Measurements from ENCODE around the gene SHISA4.

The SHISA4 gene

GRCh38 chr1:201892211-201892610, 3.5 kb downstream of the SHISA4 start:
- Histone ChIP-seq H3K27me3 (ENCODE audit: insufficient read depth, low read depth, severe bottlenecking) (no peaks in the 10 kb centered on the region), H3K36me3 (peaks cover 14% of the 10 kb centered on the region), H3K4me3 (ENCODE audit: low read depth, low read length) (no peak overlapping the region), H3K9me3 (ENCODE audit: severe bottlenecking) (no peaks in the 10 kb centered on the region), H3K27ac (no peak overlapping the region)
- DNase-seq: no peak
- no peak for TF ChIP-seq CTCF (IDR thresholded peaks at IDR 0.05; ENCODE audit: low read depth, low read length)

- DNase-seq: peak; percentile 79
- H3K9me3 ChIP-seq (ENCODE audit: severe bottlenecking): no peaks in the 10 kb centered on the region
These were observed 4.7 kb downstream of the SHISA4 start for GRCh38 chr1:201893431-201893830.

GRCh38 chr1:201894343-201895119, 5.8 kb downstream of the SHISA4 start:
- Histone ChIP-seq H3K27ac (no peak overlapping the region; the same call in 1 of the 2 replicates), H3K36me3 (peaks cover 19% of the 10 kb centered on the region), H3K4me3 (ENCODE audit: low read depth, low read length) (no peak overlapping the region), H3K27me3 (ENCODE audit: insufficient read depth, low read depth, severe bottlenecking) (no peaks in the 10 kb centered on the region), H3K9me3 (ENCODE audit: severe bottlenecking) (no peaks in the 10 kb centered on the region)
- TF ChIP-seq CTCF (IDR thresholded peaks at IDR 0.05; ENCODE audit: low read depth, low read length): no peak
- DNase-seq: peak; percentile 36

More at GRCh38 chr1:201893431-201893830, 4.7 kb downstream of the SHISA4 start:
- peaks cover 19% of the 10 kb centered on the region for H3K36me3 ChIP-seq
- no peak for TF ChIP-seq CTCF (IDR thresholded peaks at IDR 0.05; ENCODE audit: low read depth, low read length)
- H3K27me3 ChIP-seq (ENCODE audit: insufficient read depth, low read depth, severe bottlenecking): no peaks in the 10 kb centered on the region
- peak overlapping the region; percentile 8 for H3K27ac ChIP-seq
- no peak overlapping the region for H3K4me3 ChIP-seq (ENCODE audit: low read depth, low read length)

GRCh38 chr1:201895120-201895665, 6.5 kb downstream of the SHISA4 start:
- peak; percentile 28; the same call in 1 of the 2 replicates for TF ChIP-seq CTCF (IDR thresholded peaks at IDR 0.05; ENCODE audit: low read depth, low read length)
- peak; percentile 31 for DNase-seq

GRCh38 chr1:201895913-201896807, 7.5 kb downstream of the SHISA4 start:
- peaks cover 11% of the 10 kb centered on the region for H3K36me3 ChIP-seq
- H3K4me3 ChIP-seq (ENCODE audit: low read depth, low read length): no peak overlapping the region
- peak; percentile 99 for DNase-seq
- H3K27me3 ChIP-seq (ENCODE audit: insufficient read depth, low read depth, severe bottlenecking): no peaks in the 10 kb centered on the region
- H3K27ac ChIP-seq: peak overlapping the region; percentile 26
- TF ChIP-seq CTCF (IDR thresholded peaks at IDR 0.05; ENCODE audit: low read depth, low read length): peak; percentile 100
- H3K9me3 ChIP-seq (ENCODE audit: severe bottlenecking): no peaks in the 10 kb centered on the region

More at GRCh38 chr1:201895120-201895665, 6.5 kb downstream of the SHISA4 start:
- peaks cover 19% of the 10 kb centered on the region for H3K36me3 ChIP-seq
- no peaks in the 10 kb centered on the region for H3K9me3 ChIP-seq (ENCODE audit: severe bottlenecking)
- H3K4me3 ChIP-seq (ENCODE audit: low read depth, low read length): no peak overlapping the region
- H3K27ac ChIP-seq: no peak overlapping the region
- no peaks in the 10 kb centered on the region for H3K27me3 ChIP-seq (ENCODE audit: insufficient read depth, low read depth, severe bottlenecking)
